ENCODE measurements around the gene SLC44A5.

The SLC44A5 gene

GRCh38 chr1:75170981-75171380 lies 439.9 kb downstream of the SLC44A5 start:
- no peak for DNase-seq

GRCh38 chr1:75170011-75170410 lies 440.9 kb downstream of the SLC44A5 start:
- no peak for DNase-seq

DNA sequence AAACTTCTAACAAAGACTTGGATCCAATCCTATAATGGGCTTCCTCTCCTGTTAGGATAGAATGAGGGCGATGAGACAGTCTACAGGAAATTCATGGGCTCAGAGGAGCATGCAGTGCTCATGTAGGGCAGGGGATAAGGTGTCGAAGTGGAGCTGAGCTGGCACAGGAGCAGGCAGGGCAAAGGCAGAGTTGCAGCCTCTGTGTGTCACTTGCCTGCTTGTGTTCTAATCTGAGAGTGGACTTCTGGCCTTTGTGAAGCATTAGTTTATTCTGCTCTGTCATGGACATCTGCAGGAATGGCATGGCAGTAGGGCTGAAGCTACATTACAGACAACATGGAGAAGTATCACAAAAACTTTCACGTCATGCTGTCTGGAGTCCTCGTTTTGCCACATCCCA lies 444.1 kb downstream of the SLC44A5 start:
- no peak for DNase-seq

- DNase-seq: no peak
These were observed 445.6 kb downstream of the SLC44A5 start for GRCh38 chr1:75165264-75165663.

DNA sequence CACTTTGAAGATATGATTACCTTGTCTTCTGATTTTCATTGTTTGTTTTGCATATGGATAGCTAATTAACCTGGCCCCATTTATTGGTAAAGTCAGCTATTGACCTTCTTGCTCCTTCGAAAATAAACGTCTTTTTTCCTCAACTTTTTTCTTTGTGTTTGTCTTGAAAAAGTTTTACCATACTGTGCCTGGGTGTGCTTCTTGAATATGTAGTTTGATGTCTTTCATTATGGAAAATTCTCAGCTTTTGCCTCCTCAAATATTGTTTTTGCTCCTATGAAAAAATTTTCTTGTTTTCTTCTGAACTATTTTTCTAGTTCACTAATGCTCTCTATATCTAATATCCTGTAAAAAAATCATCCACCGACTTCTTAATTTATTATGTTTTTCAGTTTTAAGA lies 451.8 kb downstream of the SLC44A5 start:
- no peak for DNase-seq

Measured in stimulated activated naive CD4-positive, alpha-beta T cell (primary cell).